ENCODE results near the gene CSTPP1. TPM values are rescaled to one million over a fixed set of nuclear protein-coding genes. Genes with fewer than 3 reads are reported as not detected.

CSTPP1 gene
- total RNA-seq, 1 donor from 2014 or later: 31.5 TPM

GRCh38 chr11:47101406-47101805, 164.8 kb downstream of the CSTPP1 start:
- no peak for TF ChIP-seq CTCF (IDR thresholded peaks at IDR 0.05; ENCODE audit: insufficient read depth, low read length, poor library complexity, severe bottlenecking)
- DNase-seq (ENCODE audit: low read depth): no peak
- Histone ChIP-seq H3K4me3 (ENCODE audit: low read depth, low read length) (no peak overlapping the region), H3K27me3 (ENCODE audit: control insufficient read depth, insufficient read depth, low read length) (no peaks in the 10 kb centered on the region), H3K36me3 (ENCODE audit: control insufficient read depth, insufficient read depth, low read length) (no peaks in the 10 kb centered on the region)

- no peak for TF ChIP-seq CTCF (IDR thresholded peaks at IDR 0.05; ENCODE audit: insufficient read depth, low read length, poor library complexity, severe bottlenecking)
- Histone ChIP-seq H3K4me3 (ENCODE audit: low read depth, low read length) (no peak overlapping the region), H3K36me3 (ENCODE audit: control insufficient read depth, insufficient read depth, low read length) (no peaks in the 10 kb centered on the region), H3K27me3 (ENCODE audit: control insufficient read depth, insufficient read depth, low read length) (no peaks in the 10 kb centered on the region)
- no peak for DNase-seq (ENCODE audit: low read depth)
These were observed 167.8 kb downstream of the CSTPP1 start for GRCh38 chr11:47104261-47104950.

GRCh38 chr11:47105541-47105940, 169.0 kb downstream of the CSTPP1 start:
- TF ChIP-seq CTCF (IDR thresholded peaks at IDR 0.05; ENCODE audit: insufficient read depth, low read length, poor library complexity, severe bottlenecking): no peak
- no peak for DNase-seq (ENCODE audit: low read depth)
- Histone ChIP-seq H3K36me3 (ENCODE audit: control insufficient read depth, insufficient read depth, low read length) (no peaks in the 10 kb centered on the region), H3K4me3 (ENCODE audit: low read depth, low read length) (no peak overlapping the region), H3K27me3 (ENCODE audit: control insufficient read depth, insufficient read depth, low read length) (no peaks in the 10 kb centered on the region)

GRCh38 chr11:47105974-47106373, 169.4 kb downstream of the CSTPP1 start:
- TF ChIP-seq CTCF (IDR thresholded peaks at IDR 0.05; ENCODE audit: insufficient read depth, low read length, poor library complexity, severe bottlenecking): no peak
- Histone ChIP-seq H3K36me3 (ENCODE audit: control insufficient read depth, insufficient read depth, low read length) (no peaks in the 10 kb centered on the region), H3K27me3 (ENCODE audit: control insufficient read depth, insufficient read depth, low read length) (no peaks in the 10 kb centered on the region), H3K4me3 (ENCODE audit: low read depth, low read length) (no peak overlapping the region)
- no peak for DNase-seq (ENCODE audit: low read depth)

GRCh38 chr11:47106798-47107411, 170.3 kb downstream of the CSTPP1 start:
- no peak for TF ChIP-seq CTCF (IDR thresholded peaks at IDR 0.05; ENCODE audit: insufficient read depth, low read length, poor library complexity, severe bottlenecking)
- Histone ChIP-seq H3K27me3 (ENCODE audit: control insufficient read depth, insufficient read depth, low read length) (no peaks in the 10 kb centered on the region), H3K36me3 (ENCODE audit: control insufficient read depth, insufficient read depth, low read length) (no peaks in the 10 kb centered on the region), H3K4me3 (ENCODE audit: low read depth, low read length) (no peak overlapping the region)
- DNase-seq (ENCODE audit: low read depth): no peak

GRCh38 chr11:47107744-47108143, 171.2 kb downstream of the CSTPP1 start:
- Histone ChIP-seq H3K27me3 (ENCODE audit: control insufficient read depth, insufficient read depth, low read length) (no peaks in the 10 kb centered on the region), H3K36me3 (ENCODE audit: control insufficient read depth, insufficient read depth, low read length) (no peaks in the 10 kb centered on the region), H3K4me3 (ENCODE audit: low read depth, low read length) (no peak overlapping the region)
- no peak for DNase-seq (ENCODE audit: low read depth)
- no peak for TF ChIP-seq CTCF (IDR thresholded peaks at IDR 0.05; ENCODE audit: insufficient read depth, low read length, poor library complexity, severe bottlenecking)

Measured in kidney epithelial cell (primary cell).